ENCODE measurements around the gene SEMA3C.

SEMA3C gene

DNA sequence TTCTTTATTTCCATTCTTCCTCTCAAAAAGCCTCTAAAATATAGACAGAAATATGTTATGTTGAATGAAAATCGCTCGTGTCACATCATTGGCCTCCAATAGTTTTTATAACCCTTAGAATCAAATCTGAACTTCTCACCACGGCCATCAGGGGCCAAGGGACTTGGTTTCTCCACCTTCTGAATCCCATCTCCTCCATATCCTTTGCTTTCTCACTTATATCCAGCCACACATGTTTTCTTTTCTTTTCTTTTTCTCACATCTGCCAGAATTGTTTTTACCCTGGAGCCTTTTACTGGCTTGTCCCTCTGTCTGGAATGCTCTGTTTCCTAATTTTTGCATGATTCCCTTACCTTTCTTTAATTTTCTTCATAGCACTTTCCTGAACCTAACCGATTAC, 184.8 kb downstream of the SEMA3C start:
- H3K4me3 ChIP-seq (ENCODE audit: low read length) = no peak overlapping the region
- TF ChIP-seq, protein P1, sequence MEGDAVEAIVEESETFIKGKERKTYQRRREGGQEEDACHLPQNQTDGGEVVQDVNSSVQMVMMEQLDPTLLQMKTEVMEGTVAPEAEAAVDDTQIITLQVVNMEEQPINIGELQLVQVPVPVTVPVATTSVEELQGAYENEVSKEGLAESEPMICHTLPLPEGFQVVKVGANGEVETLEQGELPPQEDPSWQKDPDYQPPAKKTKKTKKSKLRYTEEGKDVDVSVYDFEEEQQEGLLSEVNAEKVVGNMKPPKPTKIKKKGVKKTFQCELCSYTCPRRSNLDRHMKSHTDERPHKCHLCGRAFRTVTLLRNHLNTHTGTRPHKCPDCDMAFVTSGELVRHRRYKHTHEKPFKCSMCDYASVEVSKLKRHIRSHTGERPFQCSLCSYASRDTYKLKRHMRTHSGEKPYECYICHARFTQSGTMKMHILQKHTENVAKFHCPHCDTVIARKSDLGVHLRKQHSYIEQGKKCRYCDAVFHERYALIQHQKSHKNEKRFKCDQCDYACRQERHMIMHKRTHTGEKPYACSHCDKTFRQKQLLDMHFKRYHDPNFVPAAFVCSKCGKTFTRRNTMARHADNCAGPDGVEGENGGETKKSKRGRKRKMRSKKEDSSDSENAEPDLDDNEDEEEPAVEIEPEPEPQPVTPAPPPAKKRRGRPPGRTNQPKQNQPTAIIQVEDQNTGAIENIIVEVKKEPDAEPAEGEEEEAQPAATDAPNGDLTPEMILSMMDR (IDR thresholded peaks at IDR 0.05; ENCODE audit: insufficient read depth, low read depth, low read length, missing control alignments) = no peak
- no peak for DNase-seq (ENCODE audit: low read depth)

DNA sequence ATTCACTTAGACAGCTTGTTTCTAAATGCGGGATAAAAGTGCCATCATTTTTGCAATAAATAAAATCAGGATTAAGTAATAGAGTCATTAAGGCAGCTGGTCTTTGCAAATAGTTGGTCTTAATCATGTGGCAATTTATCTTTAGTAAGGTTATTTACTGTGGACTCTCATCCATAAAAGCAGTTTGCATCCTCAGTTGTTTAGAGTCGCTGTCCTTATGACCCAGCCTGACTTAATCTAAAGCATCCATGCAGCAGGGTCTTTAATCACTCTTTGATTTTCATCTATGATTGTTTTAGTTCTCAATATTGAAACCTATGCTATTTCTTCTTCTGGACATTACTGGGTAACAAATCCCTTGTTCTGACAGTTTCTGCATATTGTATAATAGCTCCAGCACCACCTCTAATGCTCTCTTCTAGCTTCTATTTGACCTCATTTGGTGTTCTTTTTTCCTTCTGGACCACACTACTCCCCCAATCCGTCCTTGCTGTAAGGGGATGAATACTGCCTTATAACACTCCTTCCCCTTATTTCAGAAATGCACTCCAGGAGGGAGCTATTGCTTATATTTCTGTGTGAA, 185.4 kb downstream of the SEMA3C start:
- no peak overlapping the region for H3K4me3 ChIP-seq (ENCODE audit: low read length)
- TF ChIP-seq, protein P1 (IDR thresholded peaks at IDR 0.05; ENCODE audit: insufficient read depth, low read depth, low read length, missing control alignments) = no peak
- no peak for DNase-seq (ENCODE audit: low read depth)

DNA sequence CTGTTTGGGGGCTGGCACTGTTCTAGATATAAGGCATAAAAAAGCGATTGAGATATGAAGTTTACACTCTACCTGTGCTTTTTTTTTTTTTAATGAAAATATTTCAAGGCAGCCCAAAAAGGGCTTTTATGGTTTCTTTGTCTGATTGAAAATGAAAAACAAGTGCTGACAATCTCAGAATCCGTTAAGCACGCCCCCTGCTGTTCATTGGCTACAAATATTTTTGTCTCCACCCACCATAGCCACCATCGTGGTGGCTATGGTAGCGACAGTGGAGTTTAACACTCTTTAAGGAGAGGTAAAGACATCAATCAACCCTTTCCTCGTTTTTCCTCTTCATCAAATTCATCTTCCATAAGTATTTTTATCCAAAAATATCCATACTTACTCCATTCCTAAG, 186.2 kb downstream of the SEMA3C start:
- TF ChIP-seq, protein P1 (IDR thresholded peaks at IDR 0.05; ENCODE audit: insufficient read depth, low read depth, low read length, missing control alignments) = peak; percentile 34
- DNase-seq (ENCODE audit: low read depth) = peak; percentile 18
- no peak overlapping the region for H3K4me3 ChIP-seq (ENCODE audit: low read length)

DNA sequence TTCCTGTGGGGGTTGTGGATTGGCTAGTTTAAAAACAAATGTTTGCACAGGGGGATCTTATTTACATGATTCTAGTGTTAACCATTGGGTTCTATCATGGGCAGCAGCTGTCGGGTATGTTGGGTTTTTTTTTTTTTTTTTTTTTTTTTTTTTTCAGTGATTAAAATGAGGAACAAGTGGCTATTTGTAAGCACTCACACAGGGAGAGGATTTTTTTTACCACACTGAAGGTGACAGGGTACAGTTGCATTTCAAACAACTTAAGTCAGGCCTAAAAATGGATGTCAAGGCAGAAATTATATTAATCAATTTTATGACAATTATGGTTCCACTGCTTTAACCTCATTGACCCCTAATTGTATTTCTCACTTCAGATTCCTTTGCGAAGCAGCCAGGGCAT, 187.6 kb downstream of the SEMA3C start:
- no peak overlapping the region for H3K4me3 ChIP-seq (ENCODE audit: low read length)
- TF ChIP-seq, protein P1 (IDR thresholded peaks at IDR 0.05; ENCODE audit: insufficient read depth, low read depth, low read length, missing control alignments) = no peak
- no peak for DNase-seq (ENCODE audit: low read depth)

DNA sequence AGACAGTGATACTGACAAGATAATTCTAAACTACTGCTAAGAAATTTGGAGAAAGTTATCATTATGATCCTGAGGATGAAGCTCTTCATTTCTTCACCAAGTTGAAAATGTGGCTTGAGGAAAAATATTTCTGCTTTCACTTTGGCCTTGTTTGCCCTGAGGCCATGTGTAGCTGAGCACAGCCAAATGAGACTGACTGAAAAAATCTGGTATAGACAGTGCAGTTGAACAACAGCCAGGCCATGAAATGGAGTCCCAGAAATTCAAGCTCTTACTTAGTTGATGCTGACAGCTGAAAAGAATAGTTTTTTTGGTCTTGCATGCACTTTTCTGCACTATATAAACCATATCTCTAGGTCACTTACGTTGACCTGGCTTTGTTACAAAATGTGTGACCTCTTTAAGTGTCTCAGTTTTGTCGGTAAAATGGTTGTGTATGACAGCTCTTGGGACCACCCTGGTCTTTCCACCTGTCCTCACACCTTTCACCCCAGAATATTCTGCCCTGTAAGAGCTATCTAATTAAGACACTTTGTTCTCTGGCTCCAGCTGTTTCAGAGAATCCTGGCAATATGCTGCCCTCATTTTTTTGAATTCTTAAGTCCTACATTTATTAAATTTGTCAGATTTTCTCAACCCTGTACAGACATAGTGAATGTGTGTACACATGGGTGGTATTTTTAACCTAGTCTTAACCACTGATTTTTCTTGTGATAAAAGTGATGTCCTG, 189.1 kb downstream of the SEMA3C start:
- peak; percentile 18 for DNase-seq (ENCODE audit: low read depth)
- TF ChIP-seq, protein P1 (IDR thresholded peaks at IDR 0.05; ENCODE audit: insufficient read depth, low read depth, low read length, missing control alignments) = no peak

DNA sequence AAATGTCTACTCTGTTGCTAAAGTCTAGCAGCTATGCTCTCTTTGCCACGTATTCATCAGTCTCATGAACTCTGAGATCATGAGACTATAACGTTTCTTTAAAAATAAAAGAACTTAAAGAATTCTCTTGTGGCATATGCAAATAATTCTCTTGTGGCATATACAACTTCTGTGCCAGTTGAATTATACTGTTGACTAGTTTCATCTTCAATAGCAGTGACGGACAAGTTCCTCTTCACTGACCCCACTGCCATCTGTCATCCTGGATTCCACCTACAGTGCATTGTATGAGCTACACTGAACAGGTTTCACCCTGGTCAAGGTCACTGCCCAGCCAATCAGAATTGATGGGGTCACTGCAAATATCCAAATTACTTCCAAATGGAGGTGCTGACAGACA, 192.2 kb downstream of the SEMA3C start:
- no peak for DNase-seq (ENCODE audit: low read depth)
- H3K4me3 ChIP-seq (ENCODE audit: low read length) = no peak overlapping the region
- TF ChIP-seq, protein P1 (IDR thresholded peaks at IDR 0.05; ENCODE audit: insufficient read depth, low read depth, low read length, missing control alignments) = no peak

More for the DNA sequence above, 189.1 kb downstream of the SEMA3C start:
- H3K4me3 ChIP-seq (ENCODE audit: low read length) = no peak overlapping the region
